ENCODE data around the gene ZFPL1. TPM values are rescaled to one million over a fixed set of nuclear protein-coding genes. Genes with fewer than 3 reads are reported as not detected.
"Not testable (repeated sequence)": the region's sequence is repeated elsewhere in the genome, so short reads cannot be mapped to it uniquely, and the experiment has no call there.

Gene ZFPL1
- polyA plus RNA-seq, 10 donors: 16.9 to 27.3 (median 20.1) TPM

DNA sequence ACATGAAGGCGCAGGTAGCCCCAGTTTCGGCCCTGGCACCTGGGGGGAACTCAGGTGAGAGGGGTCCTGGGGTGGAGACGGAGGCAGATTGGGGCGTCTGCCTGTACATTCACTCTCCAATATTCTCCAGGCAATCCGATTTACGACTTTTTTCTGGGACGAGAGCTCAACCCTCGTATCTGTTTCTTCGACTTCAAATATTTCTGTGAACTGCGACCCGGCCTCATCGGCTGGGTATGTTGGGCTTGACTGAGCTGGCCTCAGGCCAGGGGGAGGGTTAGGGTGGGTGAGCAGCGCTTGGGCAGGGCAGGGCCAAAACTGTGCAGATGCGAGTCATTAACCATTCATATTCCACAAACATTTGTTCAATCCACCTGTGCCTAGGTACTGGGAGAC, 29.3 kb downstream of the ZFPL1 start:
- no peak for DNase-seq

DNA sequence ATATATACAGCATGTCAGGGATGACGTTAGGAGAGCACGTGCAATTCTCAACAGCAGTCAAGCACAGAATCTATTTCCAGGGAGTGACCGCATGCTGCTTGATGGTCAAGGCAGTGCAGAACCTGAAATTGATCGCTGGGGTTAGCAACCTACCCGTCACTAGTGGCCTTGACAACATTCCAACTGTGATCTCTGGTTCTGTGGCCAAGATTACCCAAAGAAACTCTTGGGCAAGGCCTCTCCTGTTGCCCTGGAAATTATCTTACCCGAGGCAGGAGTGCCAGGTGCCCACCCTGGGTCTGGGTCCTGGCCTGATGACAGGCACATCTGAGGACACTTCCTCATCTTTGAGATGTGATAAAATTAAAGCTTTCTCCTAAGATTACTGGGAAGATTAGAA, 29.8 kb downstream of the ZFPL1 start:
- DNase-seq: no peak

GRCh38 chr11:65114538-65115171, 30.6 kb downstream of the ZFPL1 start:
- DNase-seq: no peak

GRCh38 chr11:65115361-65116082, 31.5 kb downstream of the ZFPL1 start:
- DNase-seq: no peak

- no peak for DNase-seq
These were observed 32.6 kb downstream of the ZFPL1 start for GRCh38 chr11:65116370-65117205.

GRCh38 chr11:65117206-65118096, 33.4 kb downstream of the ZFPL1 start, which contains the start of gene ZNHIT2:
ZNHIT2 (minus strand) TSS chr11:65117701; CDS start chr11:65117653, 48 bp downstream.
- DNase-seq: peak; percentile 99 to 100 (median 99)

DNA sequence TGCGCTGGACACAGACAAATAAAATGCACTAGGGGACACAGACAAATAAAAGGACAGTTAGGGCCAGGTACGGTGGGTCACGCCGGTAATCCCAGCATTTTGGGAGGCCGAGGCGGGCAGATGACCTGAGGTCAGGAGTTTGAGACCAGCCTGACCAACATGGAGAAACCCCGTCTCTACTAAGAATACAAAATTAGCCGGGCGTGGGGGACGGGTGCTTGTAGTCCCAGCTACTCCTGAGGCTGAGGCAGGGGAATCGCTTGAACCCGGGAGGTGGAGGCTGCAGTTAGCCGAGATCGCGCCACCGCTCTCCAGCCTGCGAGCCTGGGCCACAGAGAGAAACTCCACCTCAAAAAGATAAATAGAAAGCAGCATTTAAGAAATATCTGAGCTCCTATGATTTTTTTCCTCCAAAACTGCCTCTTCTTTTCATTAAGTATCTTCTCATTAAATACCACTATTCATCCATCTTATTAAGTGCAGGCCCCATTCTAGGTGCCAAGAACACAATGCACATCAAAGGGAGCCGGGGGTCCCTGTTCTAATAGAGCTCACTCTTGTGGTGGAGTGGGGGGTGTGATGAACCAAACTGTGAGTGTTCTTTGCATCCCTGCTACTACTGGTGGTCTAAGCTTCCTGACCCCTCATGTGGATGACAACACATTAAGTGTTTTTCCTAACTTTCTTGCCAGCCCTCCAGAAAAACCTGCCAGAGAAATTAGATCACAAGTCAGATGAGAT, 34.2 kb downstream of the ZFPL1 start:
- no peak for DNase-seq

GRCh38 chr11:65118891-65119669, 35.1 kb downstream of the ZFPL1 start:
- not testable (repeated sequence) for DNase-seq

DNA sequence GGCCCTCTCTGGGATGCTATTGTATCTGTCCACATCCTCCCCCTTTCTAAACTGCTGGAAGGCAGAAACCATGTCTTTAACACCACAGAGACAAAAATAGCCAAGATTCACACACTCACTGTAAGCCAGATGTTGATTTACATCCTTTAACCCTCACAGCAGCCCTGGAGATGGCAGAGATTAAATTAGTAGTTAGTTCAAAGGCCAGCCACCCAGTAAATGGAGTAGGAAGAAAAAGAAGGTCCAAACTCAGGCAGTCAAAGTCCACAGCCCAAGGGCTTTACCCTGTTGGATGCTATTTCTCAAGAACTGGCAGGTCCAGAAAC, 35.6 kb downstream of the ZFPL1 start:
- DNase-seq: no peak

GRCh38 chr11:65120831-65121230, 36.8 kb downstream of the ZFPL1 start:
- DNase-seq: no peak

- no peak for DNase-seq
These were observed 37.4 kb downstream of the ZFPL1 start for GRCh38 chr11:65121447-65121864.

DNA sequence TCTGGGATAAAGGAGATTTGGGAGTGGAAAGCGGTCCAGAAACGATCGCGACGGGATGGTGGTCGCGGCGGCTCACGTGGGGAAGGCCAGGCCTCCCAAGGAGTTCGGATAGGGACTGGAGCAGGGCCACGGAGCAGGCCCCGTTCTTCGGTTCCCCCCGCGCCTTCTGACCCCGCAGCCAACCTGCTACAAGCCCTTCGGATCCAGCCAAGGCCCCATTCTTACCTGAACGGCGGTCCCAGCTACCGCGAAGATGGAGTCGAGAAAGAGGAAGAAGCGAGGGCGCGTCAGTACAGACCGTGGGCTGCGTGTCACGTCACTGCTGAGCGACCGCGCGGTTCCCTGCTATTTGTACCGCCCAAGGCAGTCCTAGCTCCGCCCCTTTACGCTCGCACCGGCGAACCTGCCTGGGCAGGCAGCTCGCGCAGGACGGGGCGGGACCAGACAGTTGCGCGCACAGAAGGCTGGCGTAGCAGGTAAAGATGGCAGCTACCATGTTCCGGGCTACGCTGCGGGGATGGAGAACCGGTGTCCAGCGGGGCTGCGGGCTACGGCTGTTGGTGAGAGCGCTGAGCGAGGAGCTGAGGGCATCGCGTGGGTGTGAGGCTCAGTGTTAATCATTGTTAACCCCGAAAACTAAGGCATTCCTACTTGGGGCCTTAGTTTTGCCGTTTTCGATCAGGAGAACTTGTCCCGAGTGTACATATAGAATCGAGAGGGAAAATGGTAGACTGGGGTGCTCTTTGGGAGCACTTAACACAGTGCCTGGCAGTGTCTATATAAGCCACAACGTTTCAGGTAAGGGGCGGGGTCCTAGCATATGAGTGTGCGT, 38.1 kb downstream of the ZFPL1 start, which contains the start of the genes FAU and MRPL49:
TSS of gene FAU (minus strand) at position 270 of the 832 bp plus-strand sequence. CDS start 321 bp downstream, outside the sequence.
TSS of gene MRPL49 (plus strand) at position 457 of the 832 bp plus-strand sequence. CDS start at position 483, 26 bp downstream.
- peak; percentile 95 to 99 (median 97) for DNase-seq

DNA sequence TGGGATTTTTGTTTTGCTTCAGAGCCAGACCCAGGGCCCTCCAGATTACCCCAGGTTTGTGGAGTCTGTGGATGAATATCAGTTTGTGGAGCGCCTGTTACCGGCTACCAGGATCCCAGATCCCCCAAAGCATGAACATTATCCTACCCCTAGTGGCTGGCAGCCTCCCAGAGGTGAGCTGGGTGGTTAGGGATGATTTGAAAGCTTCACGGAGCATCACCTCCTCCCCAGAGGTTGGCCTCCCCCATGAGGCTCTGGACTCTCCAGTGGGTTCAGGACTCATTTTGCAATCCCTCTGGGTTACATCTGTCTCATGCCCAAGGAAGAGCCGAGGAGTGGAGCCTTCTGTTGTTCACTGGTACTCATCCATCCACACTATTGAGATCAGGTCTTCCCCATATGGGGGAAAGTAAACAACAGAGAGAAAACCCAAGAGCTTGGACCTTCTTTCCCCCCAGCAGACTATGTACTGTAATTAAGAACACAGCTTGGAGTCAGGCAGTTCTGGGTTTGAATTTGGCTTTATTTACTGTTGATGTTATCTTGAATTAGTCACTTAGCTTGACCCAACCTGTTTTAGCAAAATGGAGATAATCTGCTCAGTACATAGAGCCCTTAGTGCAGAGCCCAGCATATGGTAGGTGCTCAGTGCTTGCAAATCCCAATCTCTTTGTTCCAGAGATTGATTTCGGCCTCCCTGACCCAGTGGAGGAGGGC, 40.6 kb downstream of the ZFPL1 start:
- no peak for DNase-seq

DNA sequence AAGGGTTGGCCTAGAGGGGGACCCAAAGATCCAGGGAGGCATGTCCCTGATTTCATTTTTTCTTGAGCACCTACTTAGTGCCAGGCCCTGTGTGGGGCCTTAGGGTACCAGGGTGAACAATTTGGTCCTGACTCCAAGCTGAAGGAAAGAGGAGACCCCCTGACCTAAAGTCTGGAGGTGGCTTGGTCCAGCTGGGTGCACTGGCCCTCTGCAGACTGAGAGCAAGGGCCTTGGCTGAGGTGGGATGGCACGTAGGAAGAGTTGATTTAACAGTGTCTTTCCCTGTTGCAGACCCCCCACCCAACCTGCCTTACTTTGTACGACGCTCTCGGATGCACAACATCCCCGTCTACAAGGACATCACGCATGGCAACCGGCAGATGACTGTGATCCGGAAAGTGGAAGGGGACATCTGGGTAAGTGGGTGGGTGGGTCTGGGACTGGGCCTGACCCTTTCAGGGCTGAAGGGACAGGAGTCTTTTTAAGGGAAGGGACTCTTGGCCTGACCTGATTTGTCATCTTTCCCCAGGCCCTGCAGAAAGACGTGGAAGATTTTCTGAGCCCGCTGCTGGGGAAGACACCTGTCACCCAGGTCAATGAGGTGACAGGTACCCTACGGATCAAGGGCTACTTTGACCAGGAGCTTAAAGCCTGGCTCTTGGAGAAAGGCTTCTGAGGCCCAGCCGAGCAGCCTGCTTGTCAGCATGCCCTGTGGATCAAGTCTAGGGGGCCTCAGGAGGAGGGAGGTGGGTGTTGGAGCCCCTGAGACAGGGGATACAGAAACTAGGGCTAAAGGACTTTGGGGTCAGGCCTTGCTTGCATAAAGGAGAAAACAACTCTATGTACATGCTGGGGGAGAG, 41.4 kb downstream of the ZFPL1 start:
- no peak for DNase-seq

GRCh38 chr11:65126624-65127274, 42.7 kb downstream of the ZFPL1 start:
- DNase-seq: no peak

DNA sequence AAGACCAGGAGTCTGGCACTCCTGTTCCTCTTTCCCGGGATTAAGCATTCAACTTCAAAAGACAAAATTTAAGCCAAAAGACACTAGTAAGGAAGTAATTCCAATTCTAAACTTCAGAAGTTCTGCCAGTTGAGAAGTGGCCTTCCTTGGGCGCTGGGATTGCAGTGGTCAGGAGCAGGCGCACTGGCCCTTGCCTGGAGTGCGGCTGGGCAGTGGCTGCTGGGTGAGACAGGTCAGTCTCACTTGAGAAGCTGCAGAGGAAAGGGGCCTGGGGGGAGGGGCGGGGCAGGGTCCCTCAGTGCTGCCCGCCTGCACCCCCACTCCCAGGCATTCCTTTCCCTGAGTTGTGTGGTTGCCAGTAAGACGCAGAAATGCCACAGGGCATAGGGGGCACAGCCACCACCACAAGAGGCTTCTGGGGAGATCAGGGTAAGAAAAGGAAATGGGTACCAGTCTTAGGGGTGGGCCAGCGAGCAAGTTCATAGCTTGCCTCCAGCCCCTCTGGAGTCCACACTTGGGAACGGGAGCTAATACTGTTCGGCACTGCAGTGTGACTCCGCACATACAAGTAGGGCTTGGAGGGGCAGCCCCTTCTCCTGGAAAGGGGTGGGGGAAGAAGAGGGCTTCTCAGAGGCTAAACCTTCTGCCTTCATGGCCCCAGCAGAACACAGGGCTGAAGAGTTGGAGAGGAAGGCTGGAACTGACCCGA, 43.6 kb downstream of the ZFPL1 start:
- DNase-seq: no peak
